IMR-90 (cell line): ENCODE measurements around the gene NEURL1B. TPM values are rescaled to one million over a fixed set of nuclear protein-coding genes. Genes with fewer than 3 reads are reported as not detected.

Experiments used
- POLR2A ChIP-seq: IDR thresholded peaks from 2 replicates; pipeline ENCODE4 v1.6.1; 2012; ENCODE audit warnings: mild to moderate bottlenecking, low read depth, low read length
- RCOR1 ChIP-seq: IDR thresholded peaks from 2 replicates; pipeline ENCODE4 v1.6.1; 2012; ENCODE audit warnings: mild to moderate bottlenecking, low read length, improper control_type of control experiment; ENCODE audit not compliant: insufficient replicate concordance
- RFX5 ChIP-seq: IDR thresholded peaks from 2 replicates; pipeline ENCODE4 v1.8.0; 2012; ENCODE audit warnings: low read depth, mild to moderate bottlenecking, low read length, moderate library complexity
- polyA plus RNA-seq, 3 experiments: library from polyadenylated mRNA; depleted of rRNA; stranded (reverse); fragments of >200 nt; gene quantifications; 2 replicates each; pipeline ENCODE4 v1.2.3, GENCODE V29; 2012; ENCODE audit warnings: low replicate concordance in 1 of 3
- total RNA-seq: library from RNA; depleted of rRNA; stranded (reverse); fragments of >200 nt; gene quantifications from 2 replicates; pipeline ENCODE4 v1.2.3, GENCODE V29; 2012
- TF ChIP-seq, protein P1 (sequence below): fragments of 150-350 bp; IDR thresholded peaks from 2 replicates; pipeline ENCODE4 v1.6.1; 2016; ENCODE audit warnings: low read depth, mild to moderate bottlenecking, low read length, moderate library complexity, borderline replicate concordance

The NEURL1B gene
- total and polyA plus RNA-seq, 2 of the 4 experiments (the other 2 are of a cell fraction): 1.8 to 2.8 TPM

GRCh38 chr5:172714491-172715420 is 73.7 kb downstream of the NEURL1B start (continued):
- TF ChIP-seq, protein P1, sequence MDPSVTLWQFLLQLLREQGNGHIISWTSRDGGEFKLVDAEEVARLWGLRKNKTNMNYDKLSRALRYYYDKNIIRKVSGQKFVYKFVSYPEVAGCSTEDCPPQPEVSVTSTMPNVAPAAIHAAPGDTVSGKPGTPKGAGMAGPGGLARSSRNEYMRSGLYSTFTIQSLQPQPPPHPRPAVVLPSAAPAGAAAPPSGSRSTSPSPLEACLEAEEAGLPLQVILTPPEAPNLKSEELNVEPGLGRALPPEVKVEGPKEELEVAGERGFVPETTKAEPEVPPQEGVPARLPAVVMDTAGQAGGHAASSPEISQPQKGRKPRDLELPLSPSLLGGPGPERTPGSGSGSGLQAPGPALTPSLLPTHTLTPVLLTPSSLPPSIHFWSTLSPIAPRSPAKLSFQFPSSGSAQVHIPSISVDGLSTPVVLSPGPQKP: no peak
- TF ChIP-seq RFX5 (no peak), RCOR1 (no peak), POLR2A (no peak)
